Epithelial cell of proximal tubule (primary cell): ENCODE results near the gene OTOR. TPM values are rescaled to one million over a fixed set of nuclear protein-coding genes. Genes with fewer than 3 reads are reported as not detected.

Experiments used
- DNase-seq: peaks from one replicate; pipeline ENCODE4 v3.0.0-alpha.2; 2011; ENCODE audit warnings: low read depth
- H3K4me3 ChIP-seq: 2 replicates; pipeline ENCODE4 v1.5.1; 2011; ENCODE audit warnings: low read depth, mild to moderate bottlenecking, low read length
- CTCF ChIP-seq: conservative IDR thresholded peaks from 2 replicates; pipeline ENCODE4 v1.5.1; 2012; ENCODE audit warnings: low read depth, mild to moderate bottlenecking, low read length
- total RNA-seq: library from RNA; depleted of rRNA; stranded (reverse); fragments of >200 nt; gene quantifications from 2 replicates; pipeline ENCODE4 v1.2.3, GENCODE V29; 2015

Gene OTOR
- total RNA-seq, 1 donor from 2014 or later = not detected

DNA sequence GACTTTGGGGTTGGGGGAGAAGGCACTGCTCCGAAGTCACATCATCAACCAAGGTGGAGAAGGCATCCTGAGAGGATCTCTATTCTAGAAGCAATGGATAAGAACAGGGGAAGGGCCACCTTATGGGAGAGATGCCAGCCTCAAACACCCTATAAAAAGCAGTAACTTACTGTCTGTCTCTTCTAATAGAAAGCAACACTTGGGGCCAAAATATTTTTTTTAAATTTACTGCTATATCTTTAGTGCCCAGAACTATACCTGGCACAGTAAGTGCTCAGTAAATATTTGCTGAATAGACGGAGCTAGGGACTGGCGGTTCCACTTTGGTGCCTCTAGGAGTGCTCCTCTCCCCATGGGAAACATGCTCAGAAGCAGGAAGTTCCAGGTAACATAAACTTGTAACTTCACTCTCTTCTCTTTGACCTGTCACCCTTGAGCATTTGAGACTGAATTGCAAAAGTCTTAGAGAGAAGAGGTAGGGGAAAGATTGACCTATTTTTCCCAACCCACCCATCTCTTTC lies 807 bp upstream of the OTOR start:
- no peak overlapping the region for H3K4me3 ChIP-seq
- no peak for DNase-seq
- TF ChIP-seq CTCF = peak; percentile 9

DNA sequence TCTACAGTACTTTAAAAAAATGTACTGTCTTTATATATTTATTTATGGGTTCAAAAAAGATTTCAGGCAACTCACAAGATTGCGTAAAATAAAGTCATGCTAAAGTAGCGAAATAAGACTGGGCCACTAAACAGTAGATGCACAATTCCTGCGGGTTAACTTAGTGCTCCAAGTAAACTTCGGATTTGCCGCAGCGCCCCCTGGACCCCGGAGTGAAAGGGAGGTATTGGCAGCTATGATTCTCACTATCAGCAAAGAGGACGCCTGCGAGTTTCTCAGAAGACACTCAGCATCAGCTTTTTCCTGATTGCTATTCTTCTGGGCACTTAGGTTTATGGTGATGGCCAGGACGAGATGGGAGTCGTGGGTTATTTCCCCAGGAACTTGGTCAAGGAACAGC lies 1.4 kb downstream of the OTOR start:
- no peak for TF ChIP-seq CTCF
- DNase-seq = no peak
- no peak overlapping the region for H3K4me3 ChIP-seq

DNA sequence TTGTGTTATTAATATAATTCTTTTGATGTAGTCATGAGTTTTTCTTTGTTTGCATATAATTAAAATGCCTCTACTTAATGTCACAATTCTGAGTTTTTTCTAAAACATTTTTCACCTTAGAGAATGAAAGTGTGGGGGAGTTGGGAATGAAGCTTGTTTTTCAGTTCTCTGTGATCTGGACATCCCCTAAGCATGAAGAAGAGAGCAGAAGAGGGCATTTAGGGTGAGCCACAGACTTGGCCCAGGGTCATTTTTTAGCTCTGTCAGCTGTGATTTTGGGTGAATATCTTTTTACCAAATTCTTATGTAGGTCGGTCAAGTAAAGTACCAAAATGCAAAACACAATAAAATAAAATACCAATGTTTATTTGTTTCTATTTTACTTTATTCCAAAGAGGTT lies 3.9 kb downstream of the OTOR start:
- DNase-seq = no peak
- no peak for TF ChIP-seq CTCF

GRCh38 chr20:16752901-16753300 lies 4.7 kb downstream of the OTOR start:
- no peak overlapping the region for H3K4me3 ChIP-seq
- no peak for TF ChIP-seq CTCF
- DNase-seq = no peak

More for the DNA sequence above, 3.9 kb downstream of the OTOR start:
- H3K4me3 ChIP-seq = no peak overlapping the region

DNA sequence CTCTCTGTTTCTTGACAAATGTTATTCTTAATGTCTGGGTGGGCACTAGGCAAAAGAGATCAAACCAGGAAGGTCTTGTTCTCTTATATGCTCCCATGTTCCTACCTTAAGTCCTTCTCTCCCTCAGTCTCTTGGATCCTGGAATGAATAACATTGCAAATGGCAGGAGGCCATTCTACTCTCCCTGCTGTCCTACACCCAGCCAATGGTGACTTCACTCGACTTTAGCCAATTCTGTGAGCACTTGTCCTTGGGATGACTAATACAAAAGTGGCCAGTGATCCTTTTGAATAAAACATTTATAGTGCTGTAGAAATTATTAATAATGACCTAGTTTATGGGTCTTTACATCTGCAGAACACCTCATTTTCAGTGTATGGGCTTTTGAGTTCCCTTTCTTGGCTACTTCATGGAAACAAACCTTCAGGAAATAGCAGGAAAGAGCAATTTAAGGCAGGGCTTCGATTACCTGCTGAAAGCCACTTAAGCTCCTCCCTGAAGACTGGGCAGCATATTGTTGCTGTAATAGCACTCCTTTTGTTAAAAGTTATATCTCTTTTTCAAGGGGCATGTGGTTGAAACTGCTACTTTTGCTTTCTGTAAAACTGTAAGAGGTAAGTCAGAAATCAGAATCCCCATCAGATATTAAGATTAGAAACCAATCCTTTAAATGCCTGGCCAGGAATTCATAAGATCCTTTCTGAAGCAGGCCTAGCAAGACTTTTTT lies 10.5 kb downstream of the OTOR start:
- TF ChIP-seq CTCF = no peak
- H3K4me3 ChIP-seq = no peak overlapping the region
- DNase-seq = no peak

- no peak for TF ChIP-seq CTCF
- H3K4me3 ChIP-seq = no peak overlapping the region
- no peak for DNase-seq
Observed at GRCh38 chr20:16759181-16759563, 11.0 kb downstream of the OTOR start.
